MCF 10A (cell line): ENCODE measurements around the gene BRSK2. TPM values are rescaled to one million over a fixed set of nuclear protein-coding genes. Genes with fewer than 3 reads are reported as not detected.

Source experiments
- BruUV-seq: library from RNA; stranded (reverse); fragments of 400-500 nt; replicated peaks from 2 replicates; lab custom pipeline; 2021; lab: Mats Ljungman, UMichigan
- CTCF ChIA-PET: fragments of 300-600 bp; sonication (Branson Sonifier 250); formaldehyde crosslinking; extraction: SDS; loops from one replicate; lab custom pipeline; 2021; ENCODE audit warnings: antibody characterized with exemption, inconsistent platforms; lab: Yijun Ruan, JAX
- POLR2A ChIA-PET: fragments of 300-600, 350-650 bp; sonication (Branson Sonifier 250); formaldehyde crosslinking; extraction: SDS; loops from one replicate; lab custom pipeline; 2020; ENCODE audit warnings: antibody characterized with exemption, inconsistent platforms; lab: Yijun Ruan, JAX
- DNase-seq: peaks from one replicate; pipeline ENCODE4 v3.0.0-alpha.2; 2018; ENCODE audit not compliant: unreplicated experiment
- H3K27ac Mint-ChIP-seq: one replicate; pipeline ENCODE4 v1.8.0; 2022; ENCODE audit warnings: mild to moderate bottlenecking, low read depth, mixed read lengths; ENCODE audit not compliant: unreplicated experiment
- H3K27me3 Mint-ChIP-seq: one replicate; pipeline ENCODE4 v1.8.0; 2022; ENCODE audit warnings: mixed read lengths; ENCODE audit not compliant: insufficient read depth, unreplicated experiment
- H3K36me3 Mint-ChIP-seq: one replicate; pipeline ENCODE4 v1.8.0; 2022; ENCODE audit warnings: mild to moderate bottlenecking, moderate library complexity, mixed read lengths; ENCODE audit not compliant: insufficient read depth, unreplicated experiment
- H3K4me1 Mint-ChIP-seq: one replicate; pipeline ENCODE4 v1.8.0; 2022; ENCODE audit warnings: mixed read lengths; ENCODE audit not compliant: insufficient read depth, unreplicated experiment
- H3K4me3 Mint-ChIP-seq: one replicate; pipeline ENCODE4 v1.8.0; 2022; ENCODE audit warnings: mild to moderate bottlenecking, moderate library complexity, mixed read lengths; ENCODE audit not compliant: unreplicated experiment
- H3K9me3 Mint-ChIP-seq: one replicate; pipeline ENCODE4 v1.8.0; 2022; ENCODE audit warnings: mixed read lengths; ENCODE audit not compliant: unreplicated experiment
- CTCF ChIP-seq: fragments of 200-600 bp; IDR thresholded peaks from one replicate; pipeline ENCODE4 v1.8.0; 2022; ENCODE audit warnings: antibody characterized with exemption, mild to moderate bottlenecking; ENCODE audit not compliant: unreplicated experiment
- intact Hi-C: fragments of 100-400 bp; cut with micrococcal nuclease; formaldehyde crosslinking; loops from 2 replicates; pipeline ENCODE4 v1.14.1; 2022
- total RNA-seq: library from RNA; stranded (reverse); gene quantifications from 2 replicates; pipeline ENCODE4 v1.2.3, GENCODE V29; 2022

Gene BRSK2
- total RNA-seq, 1 experiment from 2014 or later = 0.44 TPM

GRCh38 chr11:1352696-1353382 is 36.9 kb upstream of the BRSK2 start:
- Mint-ChIP-seq H3K27me3 (peaks cover 56% of the 10 kb centered on the region), H3K9me3 (no peaks in the 10 kb centered on the region), H3K4me3 (no peak overlapping the region), H3K36me3 (no peaks in the 10 kb centered on the region), H3K27ac (peak overlapping the region; percentile 20), H3K4me1 (peaks cover 6% of the 10 kb centered on the region)
- intact Hi-C loops = no loop called here
- no peak for DNase-seq
- POLR2A ChIA-PET = no interaction called here
- no peak for TF ChIP-seq CTCF
- BruUV-seq = no TSS peak
- CTCF ChIA-PET = no interaction called here

- Mint-ChIP-seq H3K27ac (peak overlapping the region; percentile 20), H3K4me1 (peaks cover 6% of the 10 kb centered on the region)
- CTCF ChIA-PET = no interaction called here
Measured at GRCh38 chr11:1353383-1354124, 36.2 kb upstream of the BRSK2 start.

GRCh38 chr11:1354125-1354938 is 35.4 kb upstream of the BRSK2 start:
- ChIA-PET CTCF (no interaction called here), POLR2A (no interaction called here)
- H3K4me1 Mint-ChIP-seq = peaks cover 6% of the 10 kb centered on the region
- H3K4me3 Mint-ChIP-seq = no peak overlapping the region
- H3K36me3 Mint-ChIP-seq = no peaks in the 10 kb centered on the region
- no peak for TF ChIP-seq CTCF
- no peaks in the 10 kb centered on the region for H3K9me3 Mint-ChIP-seq
- H3K27ac Mint-ChIP-seq = no peak overlapping the region
- DNase-seq = no peak
- intact Hi-C loops = no loop called here
- no TSS peak for BruUV-seq
- H3K27me3 Mint-ChIP-seq = peaks cover 56% of the 10 kb centered on the region

More at GRCh38 chr11:1353383-1354124, 36.2 kb upstream of the BRSK2 start:
- no peaks in the 10 kb centered on the region for H3K9me3 Mint-ChIP-seq
- intact Hi-C loops = no loop called here
- H3K27me3 Mint-ChIP-seq = peaks cover 56% of the 10 kb centered on the region
- no TSS peak for BruUV-seq
- DNase-seq = no peak
- POLR2A ChIA-PET = no interaction called here
- H3K36me3 Mint-ChIP-seq = no peaks in the 10 kb centered on the region
- no peak for TF ChIP-seq CTCF
- no peak overlapping the region for H3K4me3 Mint-ChIP-seq

- ChIA-PET POLR2A (no interaction called here), CTCF (no interaction called here)
- intact Hi-C loops = no loop called here
- Mint-ChIP-seq H3K9me3 (no peaks in the 10 kb centered on the region), H3K4me3 (no peak overlapping the region), H3K4me1 (peaks cover 6% of the 10 kb centered on the region), H3K36me3 (no peaks in the 10 kb centered on the region), H3K27ac (no peak overlapping the region), H3K27me3 (peaks cover 46% of the 10 kb centered on the region)
- no TSS peak for BruUV-seq
- no peak for TF ChIP-seq CTCF
- no peak for DNase-seq
Measured at GRCh38 chr11:1356007-1356435, 33.7 kb upstream of the BRSK2 start.
